ENCODE results near the gene IGSF22.

The IGSF22 gene

GRCh38 chr11:18749681-18750319 lies 23.8 kb upstream of the IGSF22 start:
- TF ChIP-seq POLR2AphosphoS5 (IDR thresholded peaks at IDR 0.05; ENCODE audit: low read depth, low read length), result no peak
- TF ChIP-seq PAX5 (IDR thresholded peaks at IDR 0.05; ENCODE audit: insufficient read depth, low read length, severe bottlenecking), result no peak
- TF ChIP-seq POLR2A (IDR thresholded peaks at IDR 0.05; ENCODE audit: low read depth, low read length), result no peak
- no peak for TF ChIP-seq TAF1 (IDR thresholded peaks at IDR 0.05; ENCODE audit: low read depth, low read length)
- no peak for TF ChIP-seq POU2F2 (IDR thresholded peaks at IDR 0.05; ENCODE audit: low read depth, low read length)
- TF ChIP-seq SPI1 (IDR thresholded peaks at IDR 0.05; ENCODE audit: low read depth, low read length), result no peak
- no peak for DNase-seq (ENCODE audit: insufficient read length, low spot score)
- FAIRE-seq, result no peak

- no peak for DNase-seq (ENCODE audit: insufficient read length, low spot score)
- TF ChIP-seq POLR2AphosphoS5 (IDR thresholded peaks at IDR 0.05; ENCODE audit: low read depth, low read length) (no peak), POLR2A (IDR thresholded peaks at IDR 0.05; ENCODE audit: low read depth, low read length) (no peak), PAX5 (IDR thresholded peaks at IDR 0.05; ENCODE audit: insufficient read depth, low read length, severe bottlenecking) (no peak), POU2F2 (IDR thresholded peaks at IDR 0.05; ENCODE audit: low read depth, low read length) (no peak), TAF1 (IDR thresholded peaks at IDR 0.05; ENCODE audit: low read depth, low read length) (no peak), SPI1 (IDR thresholded peaks at IDR 0.05; ENCODE audit: low read depth, low read length) (no peak)
- no peak for FAIRE-seq
Observed at GRCh38 chr11:18748766-18749365, 22.9 kb upstream of the IGSF22 start.

- no peak for FAIRE-seq
- TF ChIP-seq TAF1 (IDR thresholded peaks at IDR 0.05; ENCODE audit: low read depth, low read length), result no peak
Observed at GRCh38 chr11:18745251-18745650, 19.3 kb upstream of the IGSF22 start.

GRCh38 chr11:18743900-18744514 lies 18.0 kb upstream of the IGSF22 start:
- no peak for FAIRE-seq
- TF ChIP-seq TAF1 (IDR thresholded peaks at IDR 0.05; ENCODE audit: low read depth, low read length), result no peak
- DNase-seq (ENCODE audit: insufficient read length, low spot score), result no peak

More at GRCh38 chr11:18745251-18745650, 19.3 kb upstream of the IGSF22 start:
- DNase-seq (ENCODE audit: insufficient read length, low spot score), result no peak

- DNase-seq (ENCODE audit: insufficient read length, low spot score), result no peak
- no peak for FAIRE-seq
- no peak for TF ChIP-seq POU2F2 (IDR thresholded peaks at IDR 0.05; ENCODE audit: low read depth, low read length)
- TF ChIP-seq TAF1 (IDR thresholded peaks at IDR 0.05; ENCODE audit: low read depth, low read length), result no peak
- TF ChIP-seq POLR2AphosphoS5 (IDR thresholded peaks at IDR 0.05; ENCODE audit: low read depth, low read length), result no peak
Observed at GRCh38 chr11:18743365-18743764, 17.4 kb upstream of the IGSF22 start.

- no peak for DNase-seq (ENCODE audit: insufficient read length, low spot score)
- FAIRE-seq, result no peak
- TF ChIP-seq POLR2A (IDR thresholded peaks at IDR 0.05; ENCODE audit: low read depth, low read length) (no peak), SPI1 (IDR thresholded peaks at IDR 0.05; ENCODE audit: low read depth, low read length) (no peak), TAF1 (IDR thresholded peaks at IDR 0.05; ENCODE audit: low read depth, low read length) (no peak), POU2F2 (IDR thresholded peaks at IDR 0.05; ENCODE audit: low read depth, low read length) (no peak), PAX5 (IDR thresholded peaks at IDR 0.05; ENCODE audit: insufficient read depth, low read length, severe bottlenecking) (no peak), POLR2AphosphoS5 (IDR thresholded peaks at IDR 0.05; ENCODE audit: low read depth, low read length) (no peak)
Observed at GRCh38 chr11:18741783-18742182, 15.8 kb upstream of the IGSF22 start.

GRCh38 chr11:18739685-18740084 lies 13.7 kb upstream of the IGSF22 start:
- FAIRE-seq (no peak), DNase-seq (ENCODE audit: insufficient read length, low spot score) (no peak)
- TF ChIP-seq SPI1 (IDR thresholded peaks at IDR 0.05; ENCODE audit: low read depth, low read length) (no peak), POLR2A (IDR thresholded peaks at IDR 0.05; ENCODE audit: low read depth, low read length) (no peak), TAF1 (IDR thresholded peaks at IDR 0.05; ENCODE audit: low read depth, low read length) (no peak), POU2F2 (IDR thresholded peaks at IDR 0.05; ENCODE audit: low read depth, low read length) (no peak), POLR2AphosphoS5 (IDR thresholded peaks at IDR 0.05; ENCODE audit: low read depth, low read length) (no peak), PAX5 (IDR thresholded peaks at IDR 0.05; ENCODE audit: insufficient read depth, low read length, severe bottlenecking) (no peak)

GRCh38 chr11:18737642-18738041 lies 11.7 kb upstream of the IGSF22 start:
- FAIRE-seq (no peak), DNase-seq (ENCODE audit: insufficient read length, low spot score) (no peak)
- TF ChIP-seq POLR2A (IDR thresholded peaks at IDR 0.05; ENCODE audit: low read depth, low read length) (no peak), PAX5 (IDR thresholded peaks at IDR 0.05; ENCODE audit: insufficient read depth, low read length, severe bottlenecking) (no peak), TAF1 (IDR thresholded peaks at IDR 0.05; ENCODE audit: low read depth, low read length) (no peak), POLR2AphosphoS5 (IDR thresholded peaks at IDR 0.05; ENCODE audit: low read depth, low read length) (no peak), POU2F2 (IDR thresholded peaks at IDR 0.05; ENCODE audit: low read depth, low read length) (no peak), SPI1 (IDR thresholded peaks at IDR 0.05; ENCODE audit: low read depth, low read length) (no peak)

GRCh38 chr11:18736590-18737148 lies 10.7 kb upstream of the IGSF22 start:
- FAIRE-seq (no peak), DNase-seq (ENCODE audit: insufficient read length, low spot score) (no peak)
- TF ChIP-seq SPI1 (IDR thresholded peaks at IDR 0.05; ENCODE audit: low read depth, low read length) (no peak), POLR2AphosphoS5 (IDR thresholded peaks at IDR 0.05; ENCODE audit: low read depth, low read length) (no peak), TAF1 (IDR thresholded peaks at IDR 0.05; ENCODE audit: low read depth, low read length) (no peak), POLR2A (IDR thresholded peaks at IDR 0.05; ENCODE audit: low read depth, low read length) (no peak), POU2F2 (IDR thresholded peaks at IDR 0.05; ENCODE audit: low read depth, low read length) (no peak), PAX5 (IDR thresholded peaks at IDR 0.05; ENCODE audit: insufficient read depth, low read length, severe bottlenecking) (no peak)

GRCh38 chr11:18733202-18733601 lies 7.2 kb upstream of the IGSF22 start:
- TF ChIP-seq POLR2AphosphoS5 (IDR thresholded peaks at IDR 0.05; ENCODE audit: low read depth, low read length) (no peak), POLR2A (IDR thresholded peaks at IDR 0.05; ENCODE audit: low read depth, low read length) (no peak), POU2F2 (IDR thresholded peaks at IDR 0.05; ENCODE audit: low read depth, low read length) (no peak), TAF1 (IDR thresholded peaks at IDR 0.05; ENCODE audit: low read depth, low read length) (no peak), SPI1 (IDR thresholded peaks at IDR 0.05; ENCODE audit: low read depth, low read length) (no peak), PAX5 (IDR thresholded peaks at IDR 0.05; ENCODE audit: insufficient read depth, low read length, severe bottlenecking) (no peak)
- FAIRE-seq, result no peak

More at GRCh38 chr11:18733202-18733601, 7.2 kb upstream of the IGSF22 start:
- DNase-seq (ENCODE audit: insufficient read length, low spot score), result no peak
